A204.1 (cell line): ENCODE measurements around the gene DSCAML1.
"Not testable (repeated sequence)": the region's sequence is repeated elsewhere in the genome, so short reads cannot be mapped to it uniquely, and the experiment has no call there.

Source experiments
- FAIRE-seq: peaks from 2 replicates; lab custom pipeline; 2012; peaks lifted over from hg19 to GRCh38; lab: Jason Lieb, UNC

DSCAML1 gene

GRCh38 chr11:117421476-117421875 is 375.5 kb downstream of the DSCAML1 start:
- no peak for FAIRE-seq

- FAIRE-seq: no peak
These were observed 376.0 kb downstream of the DSCAML1 start for GRCh38 chr11:117421041-117421440.

DNA sequence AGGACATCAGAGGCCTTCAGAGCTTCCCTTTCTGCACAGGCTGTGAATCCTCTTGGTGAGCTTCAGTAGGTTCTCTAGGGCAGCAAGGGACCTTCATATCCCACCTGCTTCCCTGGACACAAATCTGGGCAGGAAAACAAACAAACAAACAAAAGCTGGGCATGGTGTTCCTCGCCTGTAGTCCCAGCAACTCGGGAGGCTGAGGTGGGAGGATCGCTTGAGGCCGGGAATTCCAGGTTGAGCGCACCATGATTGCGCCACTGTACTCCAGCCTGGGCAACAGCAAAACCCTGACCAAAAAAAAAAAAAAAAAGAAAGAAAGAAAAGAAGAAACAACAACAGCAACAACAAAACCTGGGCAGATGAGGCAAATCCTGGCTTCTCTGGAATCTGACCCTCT is 376.4 kb downstream of the DSCAML1 start:
- no peak for FAIRE-seq

- FAIRE-seq: no peak
These were observed 376.9 kb downstream of the DSCAML1 start for GRCh38 chr11:117420143-117420485.

- no peak for FAIRE-seq
These were observed 377.4 kb downstream of the DSCAML1 start for GRCh38 chr11:117419482-117420142.

GRCh38 chr11:117418737-117419481 is 378.1 kb downstream of the DSCAML1 start:
- FAIRE-seq: no peak

DNA sequence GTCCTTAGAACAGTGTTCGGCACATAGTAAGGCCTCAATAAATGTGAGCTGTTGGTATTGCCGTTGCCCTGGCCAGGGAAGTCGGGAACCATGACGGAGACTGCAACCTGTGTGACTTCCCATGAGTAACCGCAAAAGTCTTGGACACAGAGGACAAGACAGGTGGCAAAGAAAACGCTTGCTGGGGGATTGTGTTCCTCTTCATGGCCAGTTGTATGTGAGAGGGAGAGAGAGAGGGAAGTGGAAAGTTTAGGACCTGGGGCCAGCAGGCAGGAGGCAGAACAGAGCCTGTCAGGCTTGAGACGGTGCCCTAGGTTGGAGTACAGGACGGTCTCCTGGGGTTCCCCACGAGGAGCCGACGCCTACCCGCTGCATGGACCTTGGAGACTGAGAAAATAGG is 379.2 kb downstream of the DSCAML1 start:
- FAIRE-seq: no peak

DNA sequence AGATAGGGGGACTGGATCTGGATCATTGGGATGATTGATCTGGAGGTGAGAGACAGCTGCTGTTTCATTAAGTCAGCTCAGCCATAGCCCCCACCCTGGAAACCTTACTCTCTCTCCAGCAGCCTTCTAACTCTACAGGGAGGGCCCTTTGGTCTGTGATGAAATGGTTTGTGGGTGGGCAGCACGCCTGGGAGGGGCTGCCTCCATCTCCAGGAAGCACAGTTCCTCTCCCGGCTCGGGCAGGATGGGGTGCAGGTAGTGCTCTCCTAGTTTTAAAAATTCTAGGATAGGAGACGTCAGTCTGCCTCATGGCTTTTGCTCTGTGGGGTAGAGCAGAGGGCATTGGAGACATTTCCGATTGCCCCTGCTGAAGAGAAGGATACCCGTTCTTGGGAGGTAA is 379.7 kb downstream of the DSCAML1 start:
- no peak for FAIRE-seq

GRCh38 chr11:117415358-117415896 is 381.6 kb downstream of the DSCAML1 start:
- no peak for FAIRE-seq

DNA sequence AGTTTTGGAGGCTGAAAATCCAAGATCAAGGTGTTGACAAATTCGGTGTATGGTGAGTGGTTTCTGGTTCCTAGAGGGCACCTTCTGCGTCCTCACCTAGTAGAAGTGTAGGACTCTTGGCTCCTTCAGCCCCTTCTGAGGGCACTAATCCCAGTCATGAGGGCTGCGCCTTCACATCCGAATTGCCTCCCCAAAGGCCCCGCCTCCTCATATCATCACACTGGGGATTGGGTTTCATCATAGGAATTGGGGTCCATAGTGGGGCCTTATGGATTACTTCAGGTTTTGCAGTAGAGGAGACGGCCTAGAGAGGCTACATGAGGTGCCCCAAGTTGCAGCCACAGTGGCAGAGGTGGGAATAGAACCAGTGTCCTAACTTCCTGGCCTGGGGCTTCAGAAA is 382.3 kb downstream of the DSCAML1 start:
- no peak for FAIRE-seq

GRCh38 chr11:117413616-117414015 is 383.4 kb downstream of the DSCAML1 start:
- FAIRE-seq: no peak

- no peak for FAIRE-seq
These were observed 384.3 kb downstream of the DSCAML1 start for GRCh38 chr11:117412653-117413275.

DNA sequence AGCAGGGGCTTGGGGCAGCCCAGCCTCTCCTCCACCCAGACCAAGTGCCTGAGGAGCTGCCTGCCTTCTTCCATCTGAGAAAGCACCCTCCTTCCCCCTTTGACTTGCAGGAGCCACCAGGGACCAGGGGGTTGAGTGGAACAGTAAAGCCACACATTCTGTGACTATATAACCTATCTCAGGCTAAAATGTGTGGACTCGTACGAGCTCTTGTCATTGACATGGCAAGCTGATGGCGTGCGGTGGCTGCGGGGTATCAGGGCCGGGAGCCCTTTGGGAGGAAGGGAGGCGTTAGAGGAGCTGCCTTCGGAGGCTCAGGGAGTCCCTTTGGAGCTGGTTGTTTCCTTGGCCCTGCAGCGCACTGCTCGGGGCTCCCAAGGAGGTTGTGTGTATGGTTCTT is 384.8 kb downstream of the DSCAML1 start:
- no peak for FAIRE-seq

GRCh38 chr11:117411736-117412135 is 385.3 kb downstream of the DSCAML1 start:
- no peak for FAIRE-seq

- no peak for FAIRE-seq
These were observed 385.9 kb downstream of the DSCAML1 start for GRCh38 chr11:117410861-117411710.

DNA sequence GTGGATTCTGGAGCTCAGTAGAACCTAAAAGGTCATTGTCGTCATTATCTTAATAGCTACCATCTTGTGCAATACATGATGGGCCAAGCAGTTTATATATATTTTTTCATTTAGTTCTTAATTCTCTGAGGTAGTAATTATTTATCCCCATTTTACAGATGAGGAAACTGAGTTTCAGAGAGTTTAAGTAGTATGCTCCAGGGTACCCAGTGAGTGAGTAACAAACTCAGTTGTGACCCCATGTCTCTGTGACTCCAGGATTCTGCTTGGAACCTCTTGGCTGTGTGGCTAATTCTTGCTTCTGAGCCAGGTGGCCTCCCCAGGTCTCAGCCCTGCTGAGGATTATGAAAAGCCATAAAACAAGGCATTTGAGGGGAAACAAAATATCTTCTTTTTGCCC is 386.8 kb downstream of the DSCAML1 start:
- no peak for FAIRE-seq

GRCh38 chr11:117409511-117409910 is 387.5 kb downstream of the DSCAML1 start:
- no peak for FAIRE-seq

DNA sequence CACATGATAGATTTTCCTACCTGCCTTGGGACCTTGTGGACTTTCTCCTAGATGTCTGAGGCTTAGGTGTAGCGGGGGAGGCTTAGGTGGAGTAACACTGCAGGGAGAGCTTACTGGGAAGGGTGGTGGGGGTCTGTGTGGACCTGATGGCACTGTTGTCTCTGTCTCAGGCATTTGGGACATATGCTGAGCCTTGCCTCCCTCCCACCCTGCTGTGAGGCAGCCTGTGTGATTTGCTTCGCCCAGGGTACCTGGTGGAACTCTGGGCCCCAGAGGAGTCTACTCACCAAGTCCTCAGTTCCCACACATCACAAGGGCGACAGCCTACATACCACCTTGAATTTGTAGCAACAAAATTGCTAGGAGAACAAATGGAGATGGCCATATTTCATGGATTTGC is 388.7 kb downstream of the DSCAML1 start:
- FAIRE-seq: no peak

GRCh38 chr11:117407016-117407415 is 390.0 kb downstream of the DSCAML1 start:
- FAIRE-seq: no peak

- not testable (repeated sequence) for FAIRE-seq
These were observed 391.1 kb downstream of the DSCAML1 start for GRCh38 chr11:117405898-117406297.

DNA sequence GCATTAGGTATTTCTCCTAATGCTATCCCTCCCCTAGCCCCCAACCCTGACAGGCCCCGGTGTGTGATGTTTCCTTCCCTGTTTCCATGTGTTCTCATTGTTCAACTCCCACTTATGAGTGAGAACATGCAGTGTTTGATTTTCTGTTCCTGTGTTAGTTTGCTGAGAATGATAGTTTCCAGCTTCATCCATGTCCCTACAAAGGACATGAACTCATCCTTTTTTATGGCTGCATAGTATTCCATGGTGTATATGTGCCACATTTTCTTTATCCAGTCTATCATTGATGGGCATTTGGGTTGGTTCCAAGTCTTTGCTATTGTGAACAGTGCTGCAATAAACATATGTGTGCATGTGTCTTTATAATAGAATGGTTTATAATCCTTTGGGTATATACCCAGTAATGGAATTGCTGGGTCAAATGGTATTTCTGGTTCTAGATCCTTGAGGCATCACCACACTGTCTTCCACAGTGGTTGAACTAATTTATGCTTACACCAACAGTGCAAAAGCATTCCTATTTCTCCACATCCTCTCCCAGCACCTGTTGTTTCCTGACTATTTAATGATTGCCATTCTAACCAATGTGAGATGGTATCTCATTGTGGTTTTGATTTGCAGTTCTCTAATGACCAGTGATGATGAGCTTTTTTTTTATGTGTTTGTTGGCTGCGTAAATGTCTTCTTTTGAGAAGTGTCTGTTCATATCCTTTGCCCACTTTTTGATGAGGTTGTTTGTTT is 397.7 kb downstream of the DSCAML1 start:
- FAIRE-seq: not testable (repeated sequence)

DNA sequence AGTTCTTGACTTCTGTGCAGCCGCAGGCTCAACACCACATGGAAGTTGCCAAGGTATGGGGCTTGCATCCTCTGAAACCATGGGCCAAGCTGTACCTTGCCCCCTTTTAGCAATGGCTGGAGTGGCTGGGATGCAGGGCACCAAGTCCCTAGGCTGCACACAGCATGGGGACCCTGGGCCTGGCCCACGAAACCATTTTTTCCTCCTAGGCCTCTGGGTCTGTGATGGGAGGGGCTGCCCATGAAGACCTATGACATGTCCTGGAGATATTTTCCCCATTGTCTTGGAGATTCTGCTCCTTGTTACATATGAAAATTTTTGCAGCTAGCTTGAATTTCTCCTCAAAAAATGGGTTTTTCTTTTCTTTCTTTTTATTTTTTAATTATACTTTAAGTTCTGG is 398.4 kb downstream of the DSCAML1 start:
- not testable (repeated sequence) for FAIRE-seq
